Measurements from ENCODE around the gene LMNTD2. TPM values are rescaled to one million over a fixed set of nuclear protein-coding genes. Genes with fewer than 3 reads are reported as not detected.

LMNTD2 gene
- total RNA-seq, 2 donors from 2014 or later = 8.5 to 13.3 TPM

- no peak for TF ChIP-seq CTCF (conservative IDR thresholded peaks at IDR 0.05)
- no peak for DNase-seq
- 76 to 82% methylated on average over 8 to 11 of the region's 11 CpGs for WGBS, 2 experiments (ENCODE audit: insufficient coverage in 1 of 2, insufficient read length in 1 of 2)
- Histone ChIP-seq H3K9ac (ENCODE audit: extremely low read depth, low read length, poor library complexity, severe bottlenecking) (no peak overlapping the region), H3K4me1 (ENCODE audit: control insufficient read depth, insufficient read depth, low read length) (peaks cover 2% of the 10 kb centered on the region), H3K27ac (ENCODE audit: low read depth, low read length) (no peak overlapping the region), H3K9me3 (ENCODE audit: control insufficient read depth, low read length) (no peaks in the 10 kb centered on the region), H3K36me3 (ENCODE audit: control insufficient read depth, insufficient read depth, low read length) (no peaks in the 10 kb centered on the region), H3K27me3 (ENCODE audit: control insufficient read depth, insufficient read depth, low read length, poor library complexity, severe bottlenecking) (peaks cover 32% of the 10 kb centered on the region), H3K4me3 (ENCODE audit: low read length) (no peak overlapping the region)
- Mint-ChIP-seq H3K36me3 (ENCODE audit: low read depth) (peaks cover 5% of the 10 kb centered on the region), H3K27ac (no peak overlapping the region), H3K4me3 (no peak overlapping the region), H3K9me3 (no peaks in the 10 kb centered on the region), H3K27me3 (ENCODE audit: insufficient read depth) (peaks cover 31% of the 10 kb centered on the region), H3K4me1 (peaks cover under 1% of the 10 kb centered on the region)
Measured at GRCh38 chr11:553988-554340, 6.6 kb downstream of the LMNTD2 start.

- H3K9ac ChIP-seq (ENCODE audit: extremely low read depth, low read length, poor library complexity, severe bottlenecking) = no peak overlapping the region
- peaks cover 5% of the 10 kb centered on the region for H3K4me1 ChIP-seq (ENCODE audit: control insufficient read depth, insufficient read depth, low read length)
- no peak for DNase-seq
- no peak overlapping the region for H3K27ac ChIP-seq (ENCODE audit: low read depth, low read length)
- 88 to 91% methylated on average over 19 to 27 of the region's 27 CpGs for WGBS, 2 experiments (ENCODE audit: insufficient coverage in 1 of 2, insufficient read length in 1 of 2)
- no peak overlapping the region for H3K27ac Mint-ChIP-seq
- peaks cover 6% of the 10 kb centered on the region for H3K4me1 Mint-ChIP-seq
- TF ChIP-seq CTCF (conservative IDR thresholded peaks at IDR 0.05) = no peak
- H3K36me3 Mint-ChIP-seq (ENCODE audit: low read depth) = peaks cover 5% of the 10 kb centered on the region
- no peaks in the 10 kb centered on the region for H3K36me3 ChIP-seq (ENCODE audit: control insufficient read depth, insufficient read depth, low read length)
- peaks cover 32% of the 10 kb centered on the region for H3K27me3 ChIP-seq (ENCODE audit: control insufficient read depth, insufficient read depth, low read length, poor library complexity, severe bottlenecking)
- H3K4me3 ChIP-seq (ENCODE audit: low read length) = no peak overlapping the region
- no peaks in the 10 kb centered on the region for H3K9me3 ChIP-seq (ENCODE audit: control insufficient read depth, low read length)
- H3K27me3 Mint-ChIP-seq (ENCODE audit: insufficient read depth) = peaks cover 26% of the 10 kb centered on the region
- H3K4me3 Mint-ChIP-seq = no peak overlapping the region
- H3K9me3 Mint-ChIP-seq = no peaks in the 10 kb centered on the region
Measured at GRCh38 chr11:553083-553987, 7.2 kb downstream of the LMNTD2 start.

- H3K4me1 Mint-ChIP-seq = peaks cover 6% of the 10 kb centered on the region
- peaks cover 9% of the 10 kb centered on the region for H3K27me3 Mint-ChIP-seq (ENCODE audit: insufficient read depth)
- Histone ChIP-seq H3K36me3 (ENCODE audit: control insufficient read depth, insufficient read depth, low read length) (no peaks in the 10 kb centered on the region), H3K9ac (ENCODE audit: extremely low read depth, low read length, poor library complexity, severe bottlenecking) (no peak overlapping the region), H3K27ac (ENCODE audit: low read depth, low read length) (no peak overlapping the region), H3K9me3 (ENCODE audit: control insufficient read depth, low read length) (no peaks in the 10 kb centered on the region), H3K4me3 (ENCODE audit: low read length) (no peak overlapping the region), H3K4me1 (ENCODE audit: control insufficient read depth, insufficient read depth, low read length) (peaks cover 5% of the 10 kb centered on the region), H3K27me3 (ENCODE audit: control insufficient read depth, insufficient read depth, low read length, poor library complexity, severe bottlenecking) (peaks cover 15% of the 10 kb centered on the region)
- 92 to 97% methylated on average over 6 to 12 of the region's 12 CpGs for WGBS, 2 experiments (ENCODE audit: insufficient coverage in 1 of 2, insufficient read length in 1 of 2)
- H3K27ac Mint-ChIP-seq = no peak overlapping the region
- peaks cover 2% of the 10 kb centered on the region for H3K9me3 Mint-ChIP-seq
- H3K4me3 Mint-ChIP-seq = no peak overlapping the region
- peaks cover 2% of the 10 kb centered on the region for H3K36me3 Mint-ChIP-seq (ENCODE audit: low read depth)
- no peak for TF ChIP-seq CTCF (conservative IDR thresholded peaks at IDR 0.05)
- DNase-seq = no peak
Measured at GRCh38 chr11:551596-551995, 8.9 kb downstream of the LMNTD2 start.

All from endodermal cell (in vitro differentiated cells).